ENCODE data around the gene CSNK1D.
"Not testable (repeated sequence)": the region's sequence is repeated elsewhere in the genome, so short reads cannot be mapped to it uniquely, and the experiment has no call there.

The CSNK1D gene

GRCh38 chr17:82255402-82255972 is 18.0 kb downstream of the CSNK1D start:
- TF ChIP-seq, protein P1, sequence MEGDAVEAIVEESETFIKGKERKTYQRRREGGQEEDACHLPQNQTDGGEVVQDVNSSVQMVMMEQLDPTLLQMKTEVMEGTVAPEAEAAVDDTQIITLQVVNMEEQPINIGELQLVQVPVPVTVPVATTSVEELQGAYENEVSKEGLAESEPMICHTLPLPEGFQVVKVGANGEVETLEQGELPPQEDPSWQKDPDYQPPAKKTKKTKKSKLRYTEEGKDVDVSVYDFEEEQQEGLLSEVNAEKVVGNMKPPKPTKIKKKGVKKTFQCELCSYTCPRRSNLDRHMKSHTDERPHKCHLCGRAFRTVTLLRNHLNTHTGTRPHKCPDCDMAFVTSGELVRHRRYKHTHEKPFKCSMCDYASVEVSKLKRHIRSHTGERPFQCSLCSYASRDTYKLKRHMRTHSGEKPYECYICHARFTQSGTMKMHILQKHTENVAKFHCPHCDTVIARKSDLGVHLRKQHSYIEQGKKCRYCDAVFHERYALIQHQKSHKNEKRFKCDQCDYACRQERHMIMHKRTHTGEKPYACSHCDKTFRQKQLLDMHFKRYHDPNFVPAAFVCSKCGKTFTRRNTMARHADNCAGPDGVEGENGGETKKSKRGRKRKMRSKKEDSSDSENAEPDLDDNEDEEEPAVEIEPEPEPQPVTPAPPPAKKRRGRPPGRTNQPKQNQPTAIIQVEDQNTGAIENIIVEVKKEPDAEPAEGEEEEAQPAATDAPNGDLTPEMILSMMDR (IDR thresholded peaks at IDR 0.05; ENCODE audit: low read depth, low read length) = no peak
- in situ Hi-C loops (cut with HindIII; ENCODE audit: low sequenced_read_pairs) = no loop called here
- no peak for DNase-seq (ENCODE audit: low read depth, low spot score)
- no peak overlapping the region for H3K4me3 ChIP-seq (ENCODE audit: low read depth, low read length)

GRCh38 chr17:82254746-82255145 is 18.8 kb downstream of the CSNK1D start:
- H3K4me3 ChIP-seq (ENCODE audit: low read depth, low read length); DNase-seq (ENCODE audit: low read depth, low spot score); in situ Hi-C loops (cut with HindIII; ENCODE audit: low sequenced_read_pairs): not testable (repeated sequence)

DNA sequence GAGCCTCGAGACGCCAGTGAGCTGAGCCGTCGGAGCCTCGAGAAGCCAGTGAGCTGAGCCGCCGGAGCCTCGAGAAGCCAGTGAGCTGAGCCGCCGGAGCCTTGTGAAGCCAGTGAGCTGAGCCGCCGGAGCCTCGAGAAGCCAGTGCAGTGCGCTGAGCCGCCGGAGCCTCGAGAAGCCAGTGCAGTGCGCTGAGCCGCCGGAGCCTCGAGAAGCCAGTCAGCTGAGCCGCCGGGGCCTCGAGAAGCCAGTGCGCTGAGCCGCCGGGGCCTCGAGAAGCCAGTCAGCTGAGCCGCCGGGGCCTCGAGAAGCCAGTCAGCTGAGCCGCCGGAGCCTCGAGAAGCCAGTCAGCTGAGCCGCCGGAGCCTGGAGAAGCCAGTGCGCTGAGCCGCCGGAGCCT is 19.4 kb downstream of the CSNK1D start:
- DNase-seq (ENCODE audit: low read depth, low spot score); in situ Hi-C loops (cut with HindIII; ENCODE audit: low sequenced_read_pairs); H3K4me3 ChIP-seq (ENCODE audit: low read depth, low read length): not testable (repeated sequence)

DNA sequence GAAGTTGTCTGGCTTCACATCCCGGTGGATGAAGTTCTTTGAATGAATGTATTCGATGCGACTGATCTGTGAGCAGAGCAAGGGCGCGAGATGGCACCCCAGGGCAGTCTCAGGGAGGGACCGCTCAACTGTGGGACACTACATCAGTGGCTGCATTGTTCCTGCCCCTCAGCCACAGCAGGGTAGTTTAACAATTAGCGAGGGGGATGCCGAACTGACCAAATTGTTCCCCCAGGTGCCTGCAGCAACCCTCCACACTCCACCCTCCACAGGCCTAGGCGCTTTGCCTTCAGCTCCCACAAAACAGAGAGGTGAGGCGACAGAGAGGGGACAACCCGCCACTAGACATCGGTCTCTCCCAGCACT is 20.3 kb downstream of the CSNK1D start:
- TF ChIP-seq, protein P1 (IDR thresholded peaks at IDR 0.05; ENCODE audit: low read depth, low read length) = no peak
- no peak overlapping the region for H3K4me3 ChIP-seq (ENCODE audit: low read depth, low read length)
- in situ Hi-C loops (cut with HindIII; ENCODE audit: low sequenced_read_pairs) = no loop called here
- DNase-seq (ENCODE audit: low read depth, low spot score) = no peak

- no peak overlapping the region for H3K4me3 ChIP-seq (ENCODE audit: low read depth, low read length)
- in situ Hi-C loops (cut with HindIII; ENCODE audit: low sequenced_read_pairs) = no loop called here
- TF ChIP-seq, protein P1 (IDR thresholded peaks at IDR 0.05; ENCODE audit: low read depth, low read length) = no peak
- DNase-seq (ENCODE audit: low read depth, low spot score) = no peak
Measured at GRCh38 chr17:82252511-82253178, 20.9 kb downstream of the CSNK1D start.

- DNase-seq (ENCODE audit: low read depth, low spot score) = no peak
- H3K4me3 ChIP-seq (ENCODE audit: low read depth, low read length) = no peak overlapping the region
- in situ Hi-C loops (cut with HindIII; ENCODE audit: low sequenced_read_pairs) = no loop called here
- TF ChIP-seq, protein P1 (IDR thresholded peaks at IDR 0.05; ENCODE audit: low read depth, low read length) = no peak
Measured at GRCh38 chr17:82250868-82251500, 22.5 kb downstream of the CSNK1D start.

- in situ Hi-C loops (cut with HindIII; ENCODE audit: low sequenced_read_pairs) = no loop called here
- no peak for DNase-seq (ENCODE audit: low read depth, low spot score)
- TF ChIP-seq, protein P1 (IDR thresholded peaks at IDR 0.05; ENCODE audit: low read depth, low read length) = no peak
- H3K4me3 ChIP-seq (ENCODE audit: low read depth, low read length) = no peak overlapping the region
Measured at GRCh38 chr17:82249896-82250581, 23.5 kb downstream of the CSNK1D start.

All from astrocyte of the spinal cord (primary cell).